B cell (primary cell): ENCODE measurements around the gene SLC2A6. TPM values are rescaled to one million over a fixed set of nuclear protein-coding genes. Genes with fewer than 3 reads are reported as not detected.

Experiments
- ATAC-seq: fragments of 200-7000 bp; cut with Tn5 transposase; one replicate; pipeline ENCODE4 v1.10.0; 2021; ENCODE audit warnings: low read depth, mild to moderate bottlenecking, moderate number of reproducible peaks, moderate library complexity
- CTCF ChIA-PET: fragments of 350-600 bp; sonication (Branson Sonifier 250); formaldehyde crosslinking; loops from one replicate; lab custom pipeline; 2021; ENCODE audit warnings: antibody characterized with exemption, inconsistent platforms; lab: Charles Lee
- POLR2A ChIA-PET: fragments of 350-600 bp; sonication (Branson Sonifier 250); formaldehyde crosslinking; loops from one replicate; lab custom pipeline; 2021; ENCODE audit warnings: antibody characterized with exemption; lab: Charles Lee
- DNase-seq: peaks from one replicate; pipeline ENCODE4 v3.0.0; 2013
- H2AFZ ChIP-seq: 2 replicates; pipeline ENCODE4 v1.6.1; 2012; ENCODE audit warnings: mild to moderate bottlenecking, low read depth, low read length; ENCODE audit not compliant: insufficient read depth, poor library complexity, severe bottlenecking
- H3K27ac ChIP-seq, 2 donors: 1 replicate in 1 of 2; 2 replicates in 1 of 2; pipeline ENCODE4 v1.5.1; 2012 to 2013; ENCODE audit warnings: low read length in 2 of 2, mild to moderate bottlenecking in 2 of 2, moderate library complexity in 1 of 2
- H3K27me3 ChIP-seq, 4 experiments: fragments of 200-600 bp in 1 of 4; sonication (generic) in 1 of 4; replicated peaks in 1 of 4; 1 replicate in 2 of 4; 2 replicates in 2 of 4; pipeline versions ENCODE4 v1.6.1 to v1.7.0; 2013 to 2016; ENCODE audit warnings: low read length in 3 of 4, mild to moderate bottlenecking in 2 of 4, mixed read lengths in 1 of 4, moderate library complexity in 1 of 4; ENCODE audit not compliant: insufficient read depth in 4 of 4, control insufficient read depth in 3 of 4; ENCODE audit errors: control extremely low read depth in 1 of 4
- H3K36me3 ChIP-seq, 2 experiments: replicated peaks in 1 of 2; 1 replicate in 1 of 2; 2 replicates in 1 of 2; pipeline versions ENCODE4 v1.6.1 to v1.7.1; 2013; ENCODE audit warnings: low read length in 1 of 2; ENCODE audit not compliant: insufficient read depth in 2 of 2, control insufficient read depth in 1 of 2; ENCODE audit errors: control extremely low read depth in 1 of 2, extremely low read depth in 1 of 2
- H3K4me1 ChIP-seq, 2 donors: fragments of 200-600 bp in 1 of 2; sonication (generic) in 1 of 2; 1 replicate in 1 of 2; 2 replicates in 1 of 2; pipeline versions ENCODE4 v1.5.1 to v1.6.1; 2013 to 2017; ENCODE audit warnings: low read length in 2 of 2; ENCODE audit not compliant: control insufficient read depth in 2 of 2, insufficient read depth in 2 of 2
- H3K4me2 ChIP-seq: replicated peaks from 2 replicates; pipeline ENCODE3; 2012; ENCODE audit warnings: mild to moderate bottlenecking, low read depth, low read length; ENCODE audit not compliant: poor library complexity, severe bottlenecking
- H3K4me3 ChIP-seq, 5 experiments: fragments of 200-600 bp in 1 of 5; sonication (generic) in 1 of 5; 1 replicate in 3 of 5; 2 replicates in 2 of 5; pipeline versions ENCODE4 v1.5.1 to v1.7.0; 2011 to 2016; ENCODE audit warnings: low read length in 4 of 5, mild to moderate bottlenecking in 4 of 5, low read depth in 2 of 5, control low read depth in 1 of 5, moderate library complexity in 1 of 5; ENCODE audit not compliant: insufficient read depth in 1 of 5; ENCODE audit errors: control extremely low read depth in 1 of 5, extremely low read depth in 1 of 5
- H3K79me2 ChIP-seq: fragments of 200-600 bp; sonication (generic); one replicate; pipeline ENCODE4 v1.6.0; 2016; ENCODE audit warnings: low read length; ENCODE audit not compliant: control insufficient read depth, insufficient read depth
- H3K9ac ChIP-seq: fragments of 200-600 bp; sonication (generic); 2 replicates; pipeline ENCODE4 v1.6.1; 2017; ENCODE audit warnings: mild to moderate bottlenecking, low read length, moderate library complexity
- H3K9me3 ChIP-seq, 3 donors: one replicate each; pipeline versions ENCODE4 v1.6.1 to v1.7.1; 2013; ENCODE audit warnings: low read length in 2 of 3; ENCODE audit not compliant: control insufficient read depth in 2 of 3, insufficient read depth in 1 of 3; ENCODE audit errors: control extremely low read depth in 1 of 3
- H4K20me1 ChIP-seq: 2 replicates; pipeline ENCODE4 v1.6.0; 2012; ENCODE audit warnings: mild to moderate bottlenecking, low read length; ENCODE audit not compliant: insufficient read depth, control insufficient read depth, poor library complexity, severe bottlenecking
- H3K27ac Mint-ChIP-seq: one replicate; pipeline ENCODE4 v1.8.0; 2021; ENCODE audit warnings: mixed read lengths
- H3K27me3 Mint-ChIP-seq: one replicate; pipeline ENCODE4 v1.8.0; 2021; ENCODE audit warnings: mixed read lengths
- H3K4me1 Mint-ChIP-seq: one replicate; pipeline ENCODE4 v1.8.0; 2021; ENCODE audit warnings: mixed read lengths
- H3K4me3 Mint-ChIP-seq: one replicate; pipeline ENCODE4 v1.8.0; 2021; ENCODE audit warnings: mixed read lengths
- H3K9me3 Mint-ChIP-seq: one replicate; pipeline ENCODE4 v1.8.0; 2022; ENCODE audit warnings: mixed read lengths; ENCODE audit not compliant: insufficient read depth
- CTCF ChIP-seq: fragments of 200-600 bp; IDR thresholded peaks from one replicate; pipeline ENCODE4 v1.8.0; 2022; ENCODE audit warnings: antibody characterized with exemption, mild to moderate bottlenecking
- EZH2 ChIP-seq: IDR thresholded peaks from 2 replicates; pipeline ENCODE4 v1.6.1; 2012; ENCODE audit warnings: borderline replicate concordance, low read depth, mild to moderate bottlenecking, moderate library complexity, low read length; ENCODE audit not compliant: insufficient read depth, poor library complexity, severe bottlenecking
- WGBS: methylation state at CpG from one replicate; pipeline ENCODE4 v1.1.5; 2013; ENCODE audit warnings: missing lambda C conversion rate; ENCODE audit not compliant: insufficient coverage; 5-methylcytosine and 5-hydroxymethylcytosine counted together
- intact Hi-C: fragments of 100-400 bp; cut with micrococcal nuclease; formaldehyde crosslinking; loops from one replicate; pipeline ENCODE4 v1.10.0; 2022
- polyA plus RNA-seq: library from polyadenylated mRNA; depleted of rRNA; stranded (reverse); fragments of >200 nt; gene quantifications from 2 replicates; pipeline ENCODE4 v1.2.3, GENCODE V29; 2012
- total RNA-seq, 2 donors: library from RNA; stranded (reverse); fragments of 120-200 nt in 1 of 2; gene quantifications; 1 replicate in 1 of 2; 2 replicates in 1 of 2; pipeline versions ENCODE4 v1.2.3 to v1.2.4, GENCODE V29; 2013 to 2022

Gene SLC2A6
- total and polyA plus RNA-seq, 2 donors (not counting 1 experiment from before 2014, with no cell fraction given) = 51.8 to 108 TPM

- no peak overlapping the region for H3K9ac ChIP-seq
- ChIA-PET CTCF (no interaction called here), POLR2A (no interaction called here)
- peaks cover 0 to 28% (median 0%) of the 10 kb centered on the region in 4 experiments for H3K27me3 ChIP-seq
- no peak overlapping the region for H3K4me3 ChIP-seq
- intact Hi-C loops = no loop called here
- H3K27ac Mint-ChIP-seq = no peak overlapping the region
- peaks cover 25% of the 10 kb centered on the region for H3K27me3 Mint-ChIP-seq
- H2AFZ ChIP-seq = no peak overlapping the region
- H3K9me3 Mint-ChIP-seq = no peaks in the 10 kb centered on the region
- ATAC-seq (no peak), DNase-seq (no peak)
- no peaks in the 10 kb centered on the region for H3K4me1 ChIP-seq
- 55% methylated on average over 20 of the region's 21 CpGs for WGBS
- H3K4me1 Mint-ChIP-seq = no peaks in the 10 kb centered on the region
- H3K36me3 ChIP-seq = no peaks in the 10 kb centered on the region
- H3K4me3 Mint-ChIP-seq = no peak overlapping the region
- no peak for TF ChIP-seq EZH2
- no peak for TF ChIP-seq CTCF
- no peak overlapping the region for H3K4me2 ChIP-seq
- H3K27ac ChIP-seq = no peak overlapping the region
- no peaks in the 10 kb centered on the region for H4K20me1 ChIP-seq
- H3K9me3 ChIP-seq = no peaks in the 10 kb centered on the region
- no peaks in the 10 kb centered on the region for H3K79me2 ChIP-seq
These were observed 47.9 kb upstream of the SLC2A6 start for GRCh38 chr9:133526721-133527321.

- ATAC-seq (no peak), DNase-seq (no peak)
- H3K9ac ChIP-seq = no peak overlapping the region
- no peaks in the 10 kb centered on the region for H3K4me1 Mint-ChIP-seq
- no peaks in the 10 kb centered on the region for H3K9me3 ChIP-seq
- no peak overlapping the region for H3K4me2 ChIP-seq
- H3K79me2 ChIP-seq = no peaks in the 10 kb centered on the region
- ChIA-PET CTCF (no interaction called here), POLR2A (no interaction called here)
- no peak overlapping the region for H3K4me3 Mint-ChIP-seq
- no peaks in the 10 kb centered on the region for H4K20me1 ChIP-seq
- H3K27ac ChIP-seq = no peak overlapping the region
- intact Hi-C loops = no loop called here
- peaks cover 0 to 22% (median 0%) of the 10 kb centered on the region in 4 experiments for H3K27me3 ChIP-seq
- TF ChIP-seq EZH2 (no peak), CTCF (no peak)
- no peak overlapping the region for H3K27ac Mint-ChIP-seq
- 91% methylated on average over 6 of the region's 8 CpGs for WGBS
- H2AFZ ChIP-seq = no peak overlapping the region
- no peak overlapping the region for H3K4me3 ChIP-seq
- H3K27me3 Mint-ChIP-seq = peaks cover 25% of the 10 kb centered on the region
- no peaks in the 10 kb centered on the region for H3K4me1 ChIP-seq
- no peaks in the 10 kb centered on the region for H3K36me3 ChIP-seq
- H3K9me3 Mint-ChIP-seq = no peaks in the 10 kb centered on the region
These were observed 46.8 kb upstream of the SLC2A6 start for GRCh38 chr9:133525677-133526076.
